ENCODE results near the gene LRFN2. TPM values are rescaled to one million over a fixed set of nuclear protein-coding genes. Genes with fewer than 3 reads are reported as not detected.

The LRFN2 gene
- total and polyA plus RNA-seq, 2 of the 8 experiments (the other 6 are each of a cell fraction or from before 2014, with no cell fraction given) = 2.3 TPM

GRCh38 chr6:40359808-40360207 is 227.4 kb downstream of the LRFN2 start (continued):
- TF ChIP-seq, protein P1, sequence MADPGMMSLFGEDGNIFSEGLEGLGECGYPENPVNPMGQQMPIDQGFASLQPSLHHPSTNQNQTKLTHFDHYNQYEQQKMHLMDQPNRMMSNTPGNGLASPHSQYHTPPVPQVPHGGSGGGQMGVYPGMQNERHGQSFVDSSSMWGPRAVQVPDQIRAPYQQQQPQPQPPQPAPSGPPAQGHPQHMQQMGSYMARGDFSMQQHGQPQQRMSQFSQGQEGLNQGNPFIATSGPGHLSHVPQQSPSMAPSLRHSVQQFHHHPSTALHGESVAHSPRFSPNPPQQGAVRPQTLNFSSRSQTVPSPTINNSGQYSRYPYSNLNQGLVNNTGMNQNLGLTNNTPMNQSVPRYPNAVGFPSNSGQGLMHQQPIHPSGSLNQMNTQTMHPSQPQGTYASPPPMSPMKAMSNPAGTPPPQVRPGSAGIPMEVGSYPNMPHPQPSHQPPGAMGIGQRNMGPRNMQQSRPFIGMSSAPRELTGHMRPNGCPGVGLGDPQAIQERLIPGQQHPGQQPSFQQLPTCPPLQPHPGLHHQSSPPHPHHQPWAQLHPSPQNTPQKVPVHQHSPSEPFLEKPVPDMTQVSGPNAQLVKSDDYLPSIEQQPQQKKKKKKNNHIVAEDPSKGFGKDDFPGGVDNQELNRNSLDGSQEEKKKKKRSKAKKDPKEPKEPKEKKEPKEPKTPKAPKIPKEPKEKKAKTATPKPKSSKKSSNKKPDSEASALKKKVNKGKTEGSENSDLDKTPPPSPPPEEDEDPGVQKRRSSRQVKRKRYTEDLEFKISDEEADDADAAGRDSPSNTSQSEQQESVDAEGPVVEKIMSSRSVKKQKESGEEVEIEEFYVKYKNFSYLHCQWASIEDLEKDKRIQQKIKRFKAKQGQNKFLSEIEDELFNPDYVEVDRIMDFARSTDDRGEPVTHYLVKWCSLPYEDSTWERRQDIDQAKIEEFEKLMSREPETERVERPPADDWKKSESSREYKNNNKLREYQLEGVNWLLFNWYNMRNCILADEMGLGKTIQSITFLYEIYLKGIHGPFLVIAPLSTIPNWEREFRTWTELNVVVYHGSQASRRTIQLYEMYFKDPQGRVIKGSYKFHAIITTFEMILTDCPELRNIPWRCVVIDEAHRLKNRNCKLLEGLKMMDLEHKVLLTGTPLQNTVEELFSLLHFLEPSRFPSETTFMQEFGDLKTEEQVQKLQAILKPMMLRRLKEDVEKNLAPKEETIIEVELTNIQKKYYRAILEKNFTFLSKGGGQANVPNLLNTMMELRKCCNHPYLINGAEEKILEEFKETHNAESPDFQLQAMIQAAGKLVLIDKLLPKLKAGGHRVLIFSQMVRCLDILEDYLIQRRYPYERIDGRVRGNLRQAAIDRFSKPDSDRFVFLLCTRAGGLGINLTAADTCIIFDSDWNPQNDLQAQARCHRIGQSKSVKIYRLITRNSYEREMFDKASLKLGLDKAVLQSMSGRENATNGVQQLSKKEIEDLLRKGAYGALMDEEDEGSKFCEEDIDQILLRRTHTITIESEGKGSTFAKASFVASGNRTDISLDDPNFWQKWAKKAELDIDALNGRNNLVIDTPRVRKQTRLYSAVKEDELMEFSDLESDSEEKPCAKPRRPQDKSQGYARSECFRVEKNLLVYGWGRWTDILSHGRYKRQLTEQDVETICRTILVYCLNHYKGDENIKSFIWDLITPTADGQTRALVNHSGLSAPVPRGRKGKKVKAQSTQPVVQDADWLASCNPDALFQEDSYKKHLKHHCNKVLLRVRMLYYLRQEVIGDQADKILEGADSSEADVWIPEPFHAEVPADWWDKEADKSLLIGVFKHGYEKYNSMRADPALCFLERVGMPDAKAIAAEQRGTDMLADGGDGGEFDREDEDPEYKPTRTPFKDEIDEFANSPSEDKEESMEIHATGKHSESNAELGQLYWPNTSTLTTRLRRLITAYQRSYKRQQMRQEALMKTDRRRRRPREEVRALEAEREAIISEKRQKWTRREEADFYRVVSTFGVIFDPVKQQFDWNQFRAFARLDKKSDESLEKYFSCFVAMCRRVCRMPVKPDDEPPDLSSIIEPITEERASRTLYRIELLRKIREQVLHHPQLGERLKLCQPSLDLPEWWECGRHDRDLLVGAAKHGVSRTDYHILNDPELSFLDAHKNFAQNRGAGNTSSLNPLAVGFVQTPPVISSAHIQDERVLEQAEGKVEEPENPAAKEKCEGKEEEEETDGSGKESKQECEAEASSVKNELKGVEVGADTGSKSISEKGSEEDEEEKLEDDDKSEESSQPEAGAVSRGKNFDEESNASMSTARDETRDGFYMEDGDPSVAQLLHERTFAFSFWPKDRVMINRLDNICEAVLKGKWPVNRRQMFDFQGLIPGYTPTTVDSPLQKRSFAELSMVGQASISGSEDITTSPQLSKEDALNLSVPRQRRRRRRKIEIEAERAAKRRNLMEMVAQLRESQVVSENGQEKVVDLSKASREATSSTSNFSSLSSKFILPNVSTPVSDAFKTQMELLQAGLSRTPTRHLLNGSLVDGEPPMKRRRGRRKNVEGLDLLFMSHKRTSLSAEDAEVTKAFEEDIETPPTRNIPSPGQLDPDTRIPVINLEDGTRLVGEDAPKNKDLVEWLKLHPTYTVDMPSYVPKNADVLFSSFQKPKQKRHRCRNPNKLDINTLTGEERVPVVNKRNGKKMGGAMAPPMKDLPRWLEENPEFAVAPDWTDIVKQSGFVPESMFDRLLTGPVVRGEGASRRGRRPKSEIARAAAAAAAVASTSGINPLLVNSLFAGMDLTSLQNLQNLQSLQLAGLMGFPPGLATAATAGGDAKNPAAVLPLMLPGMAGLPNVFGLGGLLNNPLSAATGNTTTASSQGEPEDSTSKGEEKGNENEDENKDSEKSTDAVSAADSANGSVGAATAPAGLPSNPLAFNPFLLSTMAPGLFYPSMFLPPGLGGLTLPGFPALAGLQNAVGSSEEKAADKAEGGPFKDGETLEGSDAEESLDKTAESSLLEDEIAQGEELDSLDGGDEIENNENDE (IDR thresholded peaks at IDR 0.05; ENCODE audit: insufficient replicate concordance, low read length) = no peak
- TF ChIP-seq CBX5 (IDR thresholded peaks at IDR 0.05; ENCODE audit: low read depth, low read length) (no peak), POU5F1 (IDR thresholded peaks at IDR 0.05; ENCODE audit: low read depth, low read length) (no peak), MAX (IDR thresholded peaks at IDR 0.05) (peak; percentile 97), RBBP5 (IDR thresholded peaks at IDR 0.05; ENCODE audit: borderline replicate concordance, low read depth, low read length) (no peak), EZH2 (IDR thresholded peaks at IDR 0.05; ENCODE audit: low read depth, low read length, severe bottlenecking) (no peak), FOSL1 (IDR thresholded peaks at IDR 0.05; ENCODE audit: insufficient read depth, low read depth, low read length) (no peak), EGR1 (IDR thresholded peaks at IDR 0.05; ENCODE audit: borderline replicate concordance, low read depth, low read length) (no peak)
- TF ChIP-seq, protein P2, sequence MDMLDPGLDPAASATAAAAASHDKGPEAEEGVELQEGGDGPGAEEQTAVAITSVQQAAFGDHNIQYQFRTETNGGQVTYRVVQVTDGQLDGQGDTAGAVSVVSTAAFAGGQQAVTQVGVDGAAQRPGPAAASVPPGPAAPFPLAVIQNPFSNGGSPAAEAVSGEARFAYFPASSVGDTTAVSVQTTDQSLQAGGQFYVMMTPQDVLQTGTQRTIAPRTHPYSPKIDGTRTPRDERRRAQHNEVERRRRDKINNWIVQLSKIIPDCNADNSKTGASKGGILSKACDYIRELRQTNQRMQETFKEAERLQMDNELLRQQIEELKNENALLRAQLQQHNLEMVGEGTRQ (IDR thresholded peaks at IDR 0.05; ENCODE audit: low read length) = peak; percentile 79
- TF ChIP-seq, protein P3, sequence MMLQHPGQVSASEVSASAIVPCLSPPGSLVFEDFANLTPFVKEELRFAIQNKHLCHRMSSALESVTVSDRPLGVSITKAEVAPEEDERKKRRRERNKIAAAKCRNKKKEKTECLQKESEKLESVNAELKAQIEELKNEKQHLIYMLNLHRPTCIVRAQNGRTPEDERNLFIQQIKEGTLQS (IDR thresholded peaks at IDR 0.05; ENCODE audit: insufficient read depth, low read depth, low read length) = no peak

Measured in H1 (cell line).